H1 (cell line): Measurements from ENCODE around the gene SH3RF3. TPM values are rescaled to one million over a fixed set of nuclear protein-coding genes. Genes with fewer than 3 reads are reported as not detected.

Experiments
- BRCA1 ChIP-seq: IDR thresholded peaks from 2 replicates; pipeline ENCODE4 v1.6.1; 2012; ENCODE audit warnings: low read depth, low read length, improper control_type of control experiment
- CEBPB ChIP-seq: IDR thresholded peaks from 2 replicates; pipeline ENCODE4 v1.6.1; 2012; ENCODE audit warnings: low read depth, low read length
- CHD1 ChIP-seq: IDR thresholded peaks from 2 replicates; pipeline ENCODE4 v1.6.1; 2012; ENCODE audit warnings: low read depth, low read length, improper control_type of control experiment
- E2F6 ChIP-seq: IDR thresholded peaks from 2 replicates; pipeline ENCODE4 v1.6.1; 2012; ENCODE audit warnings: inconsistent platforms
- SP1 ChIP-seq: IDR thresholded peaks from 2 replicates; pipeline ENCODE4 v1.6.1; 2011; ENCODE audit warnings: low read depth, low read length
- SP4 ChIP-seq: IDR thresholded peaks from 2 replicates; pipeline ENCODE4 v1.6.1; 2012; ENCODE audit warnings: low read length, inconsistent platforms
- TAF1 ChIP-seq: IDR thresholded peaks from 2 replicates; pipeline ENCODE4 v1.6.1; 2011; ENCODE audit warnings: mild to moderate bottlenecking, low read depth, low read length
- polyA plus RNA-seq, 7 experiments: library from polyadenylated mRNA; depleted of rRNA in 3 of 7; stranded (reverse) in 5 of 7; unstranded in 2 of 7; fragments of >200 nt in 5 of 7; fragments of 200-250 nt in 2 of 7; gene quantifications; 1 replicate in 5 of 7; 2 replicates in 1 of 7; 4 replicates in 1 of 7; pipeline versions ENCODE4 v1.2.1 to v1.2.3, GENCODE V29; 2011 to 2013; ENCODE audit warnings: missing spikeins in 2 of 7, mixed read lengths in 2 of 7
- total RNA-seq: library from RNA; stranded (reverse); fragmentation: NEBNext Ultra II Directional; extraction: Animal tissue kit (Norgen Biotek cat#: 25700); gene quantifications from 2 replicates; pipeline ENCODE4 v1.2.1, GENCODE V29; 2021

The SH3RF3 gene
- total and polyA plus RNA-seq, 2 of the 8 experiments (the other 6 are each of a cell fraction or from before 2014, with no cell fraction given): 0.11 to 0.65 TPM

GRCh38 chr2:109142416-109143210 lies 13.6 kb downstream of the SH3RF3 start (continued):
- no peak for TF ChIP-seq SP4
- TF ChIP-seq CHD1: no peak
- no peak for TF ChIP-seq BRCA1
- no peak for TF ChIP-seq E2F6
- TF ChIP-seq TAF1: no peak
- no peak for TF ChIP-seq CEBPB
- no peak for TF ChIP-seq SP1
- TF ChIP-seq, all 59 proteins: peak for 0
